ENCODE results near the gene RTL1. TPM values are rescaled to one million over a fixed set of nuclear protein-coding genes. Genes with fewer than 3 reads are reported as not detected.

Gene RTL1
- total RNA-seq, 1 experiment from 2014 or later = not detected

DNA sequence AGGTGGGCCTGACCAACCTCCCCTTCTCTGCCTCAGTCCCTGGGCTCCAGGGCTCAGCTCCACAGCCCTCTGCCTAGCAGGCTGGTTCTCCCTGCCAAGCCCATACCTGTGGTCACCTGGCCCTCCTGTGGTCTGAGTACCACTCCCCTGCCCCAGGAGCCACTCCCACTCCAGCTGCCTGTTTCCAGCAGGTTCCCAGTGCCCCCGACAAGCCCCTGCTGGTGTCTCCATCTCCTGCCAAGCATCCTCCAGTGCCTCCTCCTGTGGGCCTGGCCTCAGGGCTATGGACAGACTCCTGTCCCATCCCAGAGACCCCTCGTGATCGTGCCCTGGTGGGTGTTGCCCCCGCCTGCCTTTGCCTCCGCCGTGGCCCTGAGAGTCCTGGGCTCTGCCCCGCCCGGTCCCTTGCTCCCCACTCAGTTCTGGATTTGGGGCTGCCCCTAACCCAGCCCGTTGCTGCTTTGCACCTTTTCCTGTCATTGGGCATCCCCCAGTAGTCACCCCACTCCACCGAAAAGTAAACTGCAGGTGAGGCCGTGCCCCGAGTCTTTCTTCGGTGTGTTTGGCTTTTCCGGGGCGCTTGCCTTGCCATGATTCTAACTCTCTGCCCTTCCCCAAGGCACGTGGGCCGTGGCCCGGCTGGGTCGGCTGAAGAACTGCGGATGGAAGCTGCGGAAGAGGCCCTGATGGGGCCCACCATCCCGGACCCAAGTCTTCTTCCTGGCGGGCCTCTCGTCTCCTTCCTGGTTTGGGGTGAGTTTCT is 67.8 kb downstream of the RTL1 start:
- no peak overlapping the region for H3K4me3 Mint-ChIP-seq
- Histone ChIP-seq H2BK15ac (ENCODE audit: low read depth, low read length) (no peak overlapping the region), H3K9ac (ENCODE audit: extremely low read depth, insufficient read length, low read length) (no peak overlapping the region), H3T11ph (ENCODE audit: low read length) (no peak overlapping the region), H3K23me2 (ENCODE audit: insufficient read length, low read depth, low read length, poor library complexity, severe bottlenecking) (no peaks in the 10 kb centered on the region), H3K79me2 (ENCODE audit: insufficient read depth, low read length) (no peaks in the 10 kb centered on the region), H3K4ac (ENCODE audit: low read depth, low read length) (no peak overlapping the region), H2BK20ac (ENCODE audit: low read depth, low read length, poor library complexity, severe bottlenecking) (no peak overlapping the region), H3K4me1 (ENCODE audit: insufficient read depth, low read length) (peaks cover 10% of the 10 kb centered on the region; the same call in 1 of the 2 replicates), H4K5ac (ENCODE audit: insufficient read length, low read depth, low read length) (no peak overlapping the region), H2BK12ac (ENCODE audit: insufficient read length, low read depth, low read length) (no peak overlapping the region), H2BK5ac (ENCODE audit: insufficient read length, low read length) (no peak overlapping the region), H3K4me2 (ENCODE audit: insufficient read depth, insufficient read length, low read length) (no peak overlapping the region), H4K91ac (ENCODE audit: insufficient read length, low read depth, low read length) (no peak overlapping the region), H3K14ac (ENCODE audit: insufficient read depth, low read length) (no peak overlapping the region), H3K18ac (ENCODE audit: insufficient read length, low read depth, low read length) (no peak overlapping the region), H3K27ac (ENCODE audit: insufficient read length, low read depth, low read length) (no peak overlapping the region), H3K9me3 (ENCODE audit: control insufficient read depth, low read depth, low read length) (no peaks in the 10 kb centered on the region), H3K79me1 (ENCODE audit: insufficient read depth, low read depth, low read length, poor library complexity, severe bottlenecking) (no peaks in the 10 kb centered on the region), H4K8ac (replicated peaks; ENCODE audit: insufficient read length, low read depth, low read length) (no peak overlapping the region), H2BK120ac (ENCODE audit: low read depth, low read length, poor library complexity, severe bottlenecking) (no peak overlapping the region), H3K56ac (ENCODE audit: insufficient read length, low read depth, low read length) (no peak overlapping the region), H3K23ac (ENCODE audit: insufficient read length, low read depth, low read length) (no peak overlapping the region), H3K27me3 (ENCODE audit: insufficient read depth, low read length) (no peaks in the 10 kb centered on the region), H2AK5ac (ENCODE audit: insufficient read length, low read length) (no peak overlapping the region), H2AFZ (ENCODE audit: low read length) (no peak overlapping the region), H4K20me1 (ENCODE audit: control insufficient read depth, insufficient read depth, insufficient read length) (no peaks in the 10 kb centered on the region)
- peak overlapping the region in 1 of 3 experiments; percentile 44; a peak in 1 of 7 replicates for H3K27ac Mint-ChIP-seq
- peaks cover 8% of the 10 kb centered on the region for H3K27me3 Mint-ChIP-seq (ENCODE audit: low read depth)
- TF ChIP-seq, protein P1, sequence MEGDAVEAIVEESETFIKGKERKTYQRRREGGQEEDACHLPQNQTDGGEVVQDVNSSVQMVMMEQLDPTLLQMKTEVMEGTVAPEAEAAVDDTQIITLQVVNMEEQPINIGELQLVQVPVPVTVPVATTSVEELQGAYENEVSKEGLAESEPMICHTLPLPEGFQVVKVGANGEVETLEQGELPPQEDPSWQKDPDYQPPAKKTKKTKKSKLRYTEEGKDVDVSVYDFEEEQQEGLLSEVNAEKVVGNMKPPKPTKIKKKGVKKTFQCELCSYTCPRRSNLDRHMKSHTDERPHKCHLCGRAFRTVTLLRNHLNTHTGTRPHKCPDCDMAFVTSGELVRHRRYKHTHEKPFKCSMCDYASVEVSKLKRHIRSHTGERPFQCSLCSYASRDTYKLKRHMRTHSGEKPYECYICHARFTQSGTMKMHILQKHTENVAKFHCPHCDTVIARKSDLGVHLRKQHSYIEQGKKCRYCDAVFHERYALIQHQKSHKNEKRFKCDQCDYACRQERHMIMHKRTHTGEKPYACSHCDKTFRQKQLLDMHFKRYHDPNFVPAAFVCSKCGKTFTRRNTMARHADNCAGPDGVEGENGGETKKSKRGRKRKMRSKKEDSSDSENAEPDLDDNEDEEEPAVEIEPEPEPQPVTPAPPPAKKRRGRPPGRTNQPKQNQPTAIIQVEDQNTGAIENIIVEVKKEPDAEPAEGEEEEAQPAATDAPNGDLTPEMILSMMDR (conservative IDR thresholded peaks at IDR 0.05) = no peak
- H3K9me3 Mint-ChIP-seq = peaks cover 2 to 3% of the 10 kb centered on the region in 2 experiments; a peak in 3 of 5 replicates
- DNase-seq = no peak
- no peaks in the 10 kb centered on the region for H3K36me3 Mint-ChIP-seq (ENCODE audit: insufficient read depth in 1 of 3, low read depth in 3 of 3)
- no CpG with 5 or more reads among the region's 24 CpGs for WGBS (ENCODE audit: extremely low coverage, insufficient read length, low lambda C conversion rate)
- H3K4me1 Mint-ChIP-seq = peaks cover 55 to 69% of the 10 kb centered on the region in 2 experiments

Data from H9 (cell line).